NT2/D1 (cell line): Measurements from ENCODE around the gene SHB.

ENCODE experiments used
- SUZ12 ChIP-seq: IDR thresholded peaks from 2 replicates; pipeline ENCODE4 v1.6.1; 2011; ENCODE audit not compliant: insufficient read length, insufficient read depth; ENCODE audit errors: extremely low read depth
- YY1 ChIP-seq: IDR thresholded peaks from 2 replicates; pipeline ENCODE4 v1.6.1; 2011; ENCODE audit not compliant: insufficient read length, insufficient read depth
- ZNF274 ChIP-seq: IDR thresholded peaks from 2 replicates; pipeline ENCODE4 v1.6.1; 2011; ENCODE audit warnings: mild to moderate bottlenecking, low read depth, low read length

- TF ChIP-seq YY1, result no peak
- TF ChIP-seq ZNF274, result no peak
- TF ChIP-seq SUZ12, result no peak
These were observed 74.2 kb downstream of the SHB start for GRCh38 chr9:37994639-37995347.
